HepG2 (cell line): ENCODE data around the gene ASGR1. TPM values are rescaled to one million over a fixed set of nuclear protein-coding genes. Genes with fewer than 3 reads are reported as not detected.
A peak's percentile ranks its signal among the peaks of the same experiment; 100 is the strongest.

ENCODE experiments used
- ATAC-seq: fragments of 200-7000 bp; cut with Tn5 transposase; 3 replicates; pipeline ENCODE4 v1.9.1; 2020; ENCODE audit warnings: mild to moderate bottlenecking, moderate library complexity
- BruUV-seq: library from RNA; stranded (reverse); fragments of 400-500 nt; replicated peaks from 2 replicates; lab custom pipeline; 2021; lab: Mats Ljungman, UMichigan
- CTCF ChIA-PET: fragments of 300-600 bp; formaldehyde crosslinking; extraction: SDS; loops from one replicate; lab custom pipeline; 2021; ENCODE audit warnings: low total read pairs, inconsistent platforms, low intra/inter-chr PET ratio; lab: Yijun Ruan, JAX
- POLR2A ChIA-PET: fragments of 350-600 bp; sonication (Branson Sonifier 250); formaldehyde crosslinking; loops from one replicate; lab custom pipeline; 2020; ENCODE audit warnings: antibody characterized with exemption, inconsistent platforms; lab: Yijun Ruan, JAX
- DNase-seq: peaks from one replicate; pipeline ENCODE4 v3.0.0-alpha.2; 2015; ENCODE audit warnings: low spot score
- FAIRE-seq: peaks from 3 replicates; lab custom pipeline; 2011; peaks lifted over from hg19 to GRCh38; lab: Jason Lieb, UNC
- H2AFZ ChIP-seq: one replicate; pipeline ENCODE4 v1.6.1; 2011; ENCODE audit warnings: low read length, inconsistent platforms
- H3K27ac ChIP-seq: fragments of 300-600 bp; 3 replicates; pipeline ENCODE4 v1.8.0; 2011; ENCODE audit warnings: mixed run types, mild to moderate bottlenecking, mixed read lengths, low read length, inconsistent platforms; ENCODE audit not compliant: insufficient read depth; ENCODE audit errors: extremely low read length
- H3K27me3 ChIP-seq, 2 experiments: fragments of 200-600 bp in 1 of 2; 2 replicates in 1 of 2; 3 replicates in 1 of 2; pipeline versions ENCODE4 v1.6.0 to v1.8.0; 2011; ENCODE audit warnings: low read length in 2 of 2, mild to moderate bottlenecking in 2 of 2, moderate library complexity in 2 of 2, inconsistent platforms in 1 of 2; ENCODE audit not compliant: insufficient read depth in 2 of 2, control insufficient read depth in 1 of 2
- H3K36me3 ChIP-seq, 2 experiments: fragments of 200-600 bp in 1 of 2; replicated peaks in 1 of 2; 2 replicates in 1 of 2; 3 replicates in 1 of 2; pipeline versions ENCODE4 v1.5.1 to v1.8.0; 2011; ENCODE audit warnings: low read length in 2 of 2, inconsistent platforms in 1 of 2; ENCODE audit not compliant: insufficient read depth in 2 of 2, control insufficient read depth in 1 of 2
- H3K4me1 ChIP-seq: 2 replicates; pipeline ENCODE4 v1.5.1; 2012; ENCODE audit warnings: low read length, inconsistent platforms; ENCODE audit not compliant: insufficient read depth
- H3K4me2 ChIP-seq: 2 replicates; pipeline ENCODE4 v1.6.0; 2011; ENCODE audit warnings: low read depth, low read length, inconsistent platforms
- H3K4me3 ChIP-seq, 3 experiments: fragments of 200-600 bp in 1 of 3; sonication (generic), shearing (Covaris generic) in 1 of 3; replicated peaks in 1 of 3; 2 replicates each; pipeline ENCODE4 v1.5.1; 2011 to 2016; ENCODE audit warnings: low read length in 3 of 3, inconsistent platforms in 2 of 3, low read depth in 2 of 3, mild to moderate bottlenecking in 2 of 3, control low read depth in 1 of 3, mixed read lengths in 1 of 3; ENCODE audit not compliant: insufficient read depth in 1 of 3
- H3K79me2 ChIP-seq: one replicate; pipeline ENCODE4 v1.6.1; 2011; ENCODE audit warnings: low read length, inconsistent platforms; ENCODE audit not compliant: insufficient read depth
- H3K9ac ChIP-seq: 2 replicates; pipeline ENCODE4 v1.6.0; 2011; ENCODE audit warnings: mild to moderate bottlenecking, low read depth, low read length, inconsistent platforms; ENCODE audit not compliant: insufficient read depth
- H3K9me3 ChIP-seq: 2 replicates; pipeline ENCODE4 v1.5.1; 2012; ENCODE audit warnings: mild to moderate bottlenecking, low read length
- H4K20me1 ChIP-seq: 2 replicates; pipeline ENCODE4 v1.6.0; 2011; ENCODE audit warnings: inconsistent platforms, mild to moderate bottlenecking, low read length, moderate library complexity; ENCODE audit not compliant: insufficient read depth
- AGO2 ChIP-seq: fragments of 200-400 bp; formaldehyde crosslinking; optimal IDR thresholded peaks from 2 replicates; pipeline ENCODE3; 2017; ENCODE audit warnings: mild to moderate bottlenecking, low read depth, low read length, moderate library complexity
- POLR2G ChIP-seq: fragments of 200-400 bp; formaldehyde crosslinking; IDR thresholded peaks from 2 replicates; pipeline ENCODE4 v1.6.1; 2018; ENCODE audit warnings: mild to moderate bottlenecking, low read depth, low read length, moderate library complexity
- RBFOX2 ChIP-seq: fragments of 200-400 bp; formaldehyde crosslinking; IDR thresholded peaks from 2 replicates; pipeline ENCODE4 v1.6.1; 2017; ENCODE audit warnings: low read depth, mild to moderate bottlenecking, low read length
- ZNF510 ChIP-seq: sonication (generic); formaldehyde crosslinking; IDR thresholded peaks from 2 replicates; pipeline ENCODE4 v1.4.0; 2020; ENCODE audit warnings: low read depth, mild to moderate bottlenecking, missing genetic modification reagents
- ZNF556 ChIP-seq: sonication (generic); formaldehyde crosslinking; IDR thresholded peaks from 2 replicates; pipeline ENCODE4 v1.4.0; 2020; ENCODE audit warnings: mild to moderate bottlenecking, missing genetic modification reagents, borderline replicate concordance
- WGBS: methylation state at CpG from one replicate; pipeline ENCODE4 v1.1.6; 2017; ENCODE audit warnings: low lambda C conversion rate; 5-methylcytosine and 5-hydroxymethylcytosine counted together
- in situ Hi-C: cut with HindIII; loops from 2 replicates; pipeline ENCODE4 v1.10.0; 2017; ENCODE audit warnings: low pct_unique_long_range_greater_than_20kb; ENCODE audit not compliant: extremely low pct_ligation_motif_present
- intact Hi-C: fragments of 100-400 bp; cut with micrococcal nuclease; formaldehyde crosslinking; loops from one replicate; pipeline ENCODE4 v1.10.0; 2022; ENCODE audit not compliant: unreplicated experiment
- polyA plus RNA-seq, 8 experiments: library from polyadenylated mRNA; depleted of rRNA in 3 of 8; stranded (reverse) in 7 of 8; unstranded in 1 of 8; fragments of >200 nt; fragmentation: Illumina TruSeq in 4 of 8; extraction: Trizol in 4 of 8; gene quantifications; 2 replicates each; pipeline versions ENCODE4 v1.2.1 to v1.2.3, GENCODE V29; 2011 to 2016; ENCODE audit warnings: low read depth in 4 of 8, missing spikeins in 1 of 8, mixed read lengths in 1 of 8; ENCODE audit not compliant: insufficient read depth in 1 of 8
- total RNA-seq, 5 experiments: library from RNA; depleted of rRNA; stranded (reverse); fragments of >200 nt; fragmentation: Illumina TruSeq; extraction: Trizol; gene quantifications; 2 replicates each; pipeline ENCODE4 v1.2.3, GENCODE V29; 2016; ENCODE audit warnings: low read depth in 1 of 5

Gene ASGR1
- total and polyA plus RNA-seq, 2 of the 13 experiments (the other 11 are each of a cell fraction or from before 2014, with no cell fraction given), result 353 to 796 TPM

DNA sequence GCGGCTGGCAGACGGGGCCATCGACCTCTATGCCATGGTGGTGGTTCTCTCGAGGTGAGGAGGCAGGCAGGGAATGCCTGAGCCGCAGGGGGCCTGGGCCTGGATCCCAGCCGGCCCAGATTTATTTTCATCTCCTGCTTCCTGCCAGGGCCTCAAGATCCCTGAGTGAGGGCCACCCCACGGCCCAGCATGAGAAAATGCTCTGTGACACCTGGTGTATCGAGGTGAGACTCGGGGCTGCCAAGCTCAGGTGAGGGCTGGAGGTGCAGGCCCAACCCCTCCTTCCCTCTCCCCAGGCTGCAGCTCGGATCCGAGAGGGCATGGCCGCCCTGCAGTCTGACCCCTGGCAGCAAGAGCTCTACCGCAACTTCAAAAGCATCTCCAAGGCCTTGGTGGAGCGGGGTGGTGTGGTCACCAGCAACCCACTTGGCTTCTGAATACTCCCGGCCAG, 45.5 kb upstream of the ASGR1 start:
- no peak overlapping the region for H2AFZ ChIP-seq
- in situ Hi-C loops, result no loop called here
- H4K20me1 ChIP-seq, result peaks cover 10% of the 10 kb centered on the region; the same call in 1 of the 2 replicates
- ChIA-PET POLR2A (interaction anchor here (1.0 to 6.8 kb wide), 2 partner anchors 11 to 17 kb away, joined by 3 to 140 read pairs; partner anchors contain the start of genes DVL2 and PHF23), CTCF (no interaction called here)
- peaks cover 20% of the 10 kb centered on the region for H3K4me1 ChIP-seq
- BruUV-seq, result no TSS peak
- no peaks in the 10 kb centered on the region for H3K27me3 ChIP-seq
- no peak overlapping the region for H3K4me2 ChIP-seq
- H3K27ac ChIP-seq, result no peak overlapping the region
- no peak overlapping the region for H3K9ac ChIP-seq
- TF ChIP-seq RBFOX2 (peak; percentile 37; the same call in 1 of the 2 replicates), AGO2 (peak; percentile 70), ZNF556 (CRISPR knock-in tag) (no peak)
- TF ChIP-seq, all 625 proteins: peak for 2
- H3K36me3 ChIP-seq, result peaks cover 26 to 80% of the 10 kb centered on the region in 2 experiments; a peak in 4 of 5 replicates
- DNase-seq (no peak), ATAC-seq (no peak), FAIRE-seq (no peak)
- intact Hi-C loops, result no loop called here
- peaks cover 14% of the 10 kb centered on the region for H3K79me2 ChIP-seq
- WGBS, result 88% methylated on average over 6 of the region's 15 CpGs
- H3K4me3 ChIP-seq, result no peak overlapping the region
- no peaks in the 10 kb centered on the region for H3K9me3 ChIP-seq

DNA sequence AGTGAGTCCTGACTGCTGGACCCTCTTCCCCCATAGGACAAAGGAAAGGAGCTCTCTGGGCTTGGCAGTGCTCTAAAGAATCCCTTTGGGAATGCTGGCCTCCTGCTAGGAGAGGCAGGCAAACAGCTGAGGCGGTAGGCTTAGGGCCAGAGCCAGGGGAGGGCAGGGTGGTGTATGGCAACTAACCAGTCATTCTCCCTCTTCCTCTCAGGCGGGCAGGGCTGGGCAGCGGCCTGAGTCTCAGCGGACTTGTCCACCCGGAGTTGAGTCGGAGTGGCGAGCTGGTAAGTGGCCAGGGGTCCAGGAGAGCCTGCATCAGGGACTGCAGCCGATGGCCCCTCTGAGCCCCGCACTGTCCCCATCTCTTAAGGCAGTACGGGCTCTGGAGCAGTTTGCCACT, 44.9 kb upstream of the ASGR1 start:
- POLR2A ChIA-PET, result interaction anchor here (6.8 kb wide), 1 partner anchor 12 kb away, joined by 140 read pairs; the partner anchor contains the start of genes DVL2 and PHF23
- Histone ChIP-seq H4K20me1 (peaks cover 10% of the 10 kb centered on the region; the same call in 1 of the 2 replicates), H3K4me3 (no peak overlapping the region), H3K36me3 (peaks cover 21 to 75% of the 10 kb centered on the region in 2 experiments; a peak in 4 of 5 replicates), H3K27ac (no peak overlapping the region), H3K79me2 (peaks cover 14% of the 10 kb centered on the region), H3K4me2 (no peak overlapping the region), H3K9me3 (no peaks in the 10 kb centered on the region), H3K4me1 (peaks cover 24% of the 10 kb centered on the region), H3K27me3 (no peaks in the 10 kb centered on the region; a peak in 1 of 5 replicates), H2AFZ (no peak overlapping the region), H3K9ac (no peak overlapping the region)
- CTCF ChIA-PET, result no interaction called here
- peak; percentile 42; the same call in 1 of the 2 replicates for TF ChIP-seq RBFOX2
- TF ChIP-seq POLR2G, result peak; percentile 57; the same call in 1 of the 2 replicates
- TF ChIP-seq ZNF510 (CRISPR knock-in tag), result no peak
- FAIRE-seq (no peak), DNase-seq (no peak), ATAC-seq (no peak)
- in situ Hi-C loops, result no loop called here
- 93% methylated on average over 3 of the region's 10 CpGs for WGBS
- intact Hi-C loops, result no loop called here
- TSS peak; percentile 13 for BruUV-seq
